ENCODE data around the gene GTSF1L.
A peak's percentile ranks its signal among the peaks of the same experiment; 100 is the strongest.
"Not testable (repeated sequence)": the region's sequence is repeated elsewhere in the genome, so short reads cannot be mapped to it uniquely, and the experiment has no call there.

The GTSF1L gene
- total RNA-seq, result 0 reads per million in 9 experiments

- DNase-seq (no peak), ATAC-seq (replicated peaks) (no peak)
- Mint-ChIP-seq H3K4me3 (no peak within 1 kb of the TSS), H3K27ac (no peak within 1 kb of the TSS), H3K9me3 (no peaks in the 10 kb centered on the region), H3K36me3 (ENCODE audit: insufficient read depth) (no peaks in the 10 kb centered on the region), H3K27me3 (peaks cover 0 to 25% of the 10 kb centered on the region in 2 donors), H3K4me1 (ENCODE audit: low read depth in 2 of 2) (peaks cover 5 to 6% of the 10 kb centered on the region in 2 donors)
Observed at GRCh38 chr20:43726811-43727338, at the start of gene GTSF1L. GTSF1L (minus strand) TSS chr20:43727002; CDS start chr20:43726694, 308 bp downstream.

GRCh38 chr20:43774754-43775153, 48.0 kb upstream of the GTSF1L start:
- no peak for ATAC-seq (replicated peaks)
- Mint-ChIP-seq H3K27ac (no peak overlapping the region), H3K36me3 (ENCODE audit: insufficient read depth) (no peaks in the 10 kb centered on the region), H3K4me3 (no peak overlapping the region), H3K4me1 (ENCODE audit: low read depth in 2 of 2) (no peaks in the 10 kb centered on the region), H3K27me3 (peaks cover 19 to 47% of the 10 kb centered on the region in 2 donors), H3K9me3 (no peaks in the 10 kb centered on the region)
- no peak for DNase-seq

GRCh38 chr20:43771503-43772190, 44.8 kb upstream of the GTSF1L start:
- Mint-ChIP-seq H3K4me1 (ENCODE audit: low read depth in 2 of 2) (no peaks in the 10 kb centered on the region), H3K27me3 (peaks cover 19 to 59% of the 10 kb centered on the region in 2 donors), H3K27ac (no peak overlapping the region), H3K36me3 (ENCODE audit: insufficient read depth) (no peaks in the 10 kb centered on the region), H3K9me3 (no peaks in the 10 kb centered on the region), H3K4me3 (no peak overlapping the region)
- DNase-seq, result no peak
- no peak for ATAC-seq (replicated peaks)

- no peak for ATAC-seq (replicated peaks)
- no peaks in the 10 kb centered on the region for H3K4me1 Mint-ChIP-seq (ENCODE audit: low read depth in 2 of 2)
- H3K4me3 Mint-ChIP-seq, result no peak overlapping the region
- no peaks in the 10 kb centered on the region for H3K9me3 Mint-ChIP-seq
- no peak overlapping the region for H3K27ac Mint-ChIP-seq
- H3K36me3 Mint-ChIP-seq (ENCODE audit: insufficient read depth), result no peaks in the 10 kb centered on the region
- no peak for DNase-seq
- peaks cover 19 to 68% of the 10 kb centered on the region in 2 donors for H3K27me3 Mint-ChIP-seq
Observed at GRCh38 chr20:43770342-43770741, 43.5 kb upstream of the GTSF1L start.

- DNase-seq (no peak), ATAC-seq (replicated peaks) (no peak)
- peaks cover 19 to 52% of the 10 kb centered on the region in 2 donors for H3K27me3 Mint-ChIP-seq
- H3K4me1 Mint-ChIP-seq (ENCODE audit: low read depth in 2 of 2), result no peaks in the 10 kb centered on the region
- H3K4me3 Mint-ChIP-seq, result no peak overlapping the region
- H3K27ac Mint-ChIP-seq, result no peak overlapping the region
- no peaks in the 10 kb centered on the region for H3K9me3 Mint-ChIP-seq
- no peaks in the 10 kb centered on the region for H3K36me3 Mint-ChIP-seq (ENCODE audit: insufficient read depth)
Observed at GRCh38 chr20:43767686-43768474, 41.1 kb upstream of the GTSF1L start.

GRCh38 chr20:43766917-43767316, 40.1 kb upstream of the GTSF1L start:
- Mint-ChIP-seq H3K9me3 (no peaks in the 10 kb centered on the region), H3K27me3 (peaks cover 14 to 42% of the 10 kb centered on the region in 2 donors), H3K27ac (no peak overlapping the region), H3K4me1 (ENCODE audit: low read depth in 2 of 2) (no peaks in the 10 kb centered on the region), H3K36me3 (ENCODE audit: insufficient read depth) (no peaks in the 10 kb centered on the region), H3K4me3 (no peak overlapping the region)
- ATAC-seq (replicated peaks) (no peak), DNase-seq (no peak)

- DNase-seq (no peak), ATAC-seq (replicated peaks) (no peak)
- H3K9me3 Mint-ChIP-seq, result no peaks in the 10 kb centered on the region
- no peak overlapping the region for H3K27ac Mint-ChIP-seq
- H3K4me3 Mint-ChIP-seq, result no peak overlapping the region
- H3K36me3 Mint-ChIP-seq (ENCODE audit: insufficient read depth), result no peaks in the 10 kb centered on the region
- no peaks in the 10 kb centered on the region for H3K4me1 Mint-ChIP-seq (ENCODE audit: low read depth in 2 of 2)
- peaks cover 8 to 37% of the 10 kb centered on the region in 2 donors for H3K27me3 Mint-ChIP-seq
Observed at GRCh38 chr20:43766385-43766784, 39.6 kb upstream of the GTSF1L start.

GRCh38 chr20:43765916-43766315, 39.1 kb upstream of the GTSF1L start:
- Mint-ChIP-seq H3K4me1 (ENCODE audit: low read depth in 2 of 2) (no peaks in the 10 kb centered on the region), H3K27ac (no peak overlapping the region), H3K36me3 (ENCODE audit: insufficient read depth) (no peaks in the 10 kb centered on the region), H3K27me3 (peaks cover 6 to 33% of the 10 kb centered on the region in 2 donors), H3K4me3 (no peak overlapping the region), H3K9me3 (no peaks in the 10 kb centered on the region)
- DNase-seq, result no peak
- no peak for ATAC-seq (replicated peaks)

GRCh38 chr20:43762911-43763310, 36.1 kb upstream of the GTSF1L start:
- Mint-ChIP-seq H3K27ac (no peak overlapping the region), H3K27me3 (peaks cover 0 to 33% of the 10 kb centered on the region in 2 donors), H3K36me3 (ENCODE audit: insufficient read depth) (no peaks in the 10 kb centered on the region), H3K9me3 (no peaks in the 10 kb centered on the region), H3K4me1 (ENCODE audit: low read depth in 2 of 2) (no peaks in the 10 kb centered on the region), H3K4me3 (no peak overlapping the region)
- DNase-seq (no peak), ATAC-seq (replicated peaks) (no peak)

- no peaks in the 10 kb centered on the region for H3K36me3 Mint-ChIP-seq (ENCODE audit: insufficient read depth)
- H3K27ac Mint-ChIP-seq, result no peak overlapping the region
- H3K27me3 Mint-ChIP-seq, result peaks cover 0 to 22% of the 10 kb centered on the region in 2 donors
- ATAC-seq (replicated peaks), result peak; percentile 46
- H3K9me3 Mint-ChIP-seq, result no peaks in the 10 kb centered on the region
- no peak overlapping the region for H3K4me3 Mint-ChIP-seq
- no peaks in the 10 kb centered on the region for H3K4me1 Mint-ChIP-seq (ENCODE audit: low read depth in 2 of 2)
- DNase-seq, result no peak
Observed at GRCh38 chr20:43761386-43762340, 34.9 kb upstream of the GTSF1L start.

- not testable (repeated sequence) for ATAC-seq (replicated peaks); H3K27ac Mint-ChIP-seq; H3K4me3 Mint-ChIP-seq; DNase-seq; H3K4me1 Mint-ChIP-seq (ENCODE audit: low read depth in 2 of 2); H3K9me3 Mint-ChIP-seq; H3K36me3 Mint-ChIP-seq (ENCODE audit: insufficient read depth)
- H3K27me3 Mint-ChIP-seq, result peaks cover 0 to 29% of the 10 kb centered on the region in 2 donors
Observed at GRCh38 chr20:43757888-43758287, 31.1 kb upstream of the GTSF1L start.

GRCh38 chr20:43755851-43756250, 29.0 kb upstream of the GTSF1L start:
- Mint-ChIP-seq H3K27ac (no peak overlapping the region), H3K4me1 (ENCODE audit: low read depth in 2 of 2) (peaks cover 20% of the 10 kb centered on the region in 2 donors), H3K4me3 (no peak overlapping the region), H3K36me3 (ENCODE audit: insufficient read depth) (no peaks in the 10 kb centered on the region), H3K9me3 (no peaks in the 10 kb centered on the region), H3K27me3 (peaks cover 14 to 49% of the 10 kb centered on the region in 2 donors)
- ATAC-seq (replicated peaks) (no peak), DNase-seq (no peak)

- no peak for DNase-seq
- Mint-ChIP-seq H3K4me1 (ENCODE audit: low read depth in 2 of 2) (peaks cover 23% of the 10 kb centered on the region in 2 donors), H3K27me3 (peaks cover 18 to 54% of the 10 kb centered on the region in 2 donors), H3K4me3 (no peak overlapping the region), H3K36me3 (ENCODE audit: insufficient read depth) (no peaks in the 10 kb centered on the region), H3K27ac (no peak overlapping the region), H3K9me3 (no peaks in the 10 kb centered on the region)
- ATAC-seq (replicated peaks), result no peak
Observed at GRCh38 chr20:43755390-43755789, 28.6 kb upstream of the GTSF1L start.
